K562 (cell line): Measurements from ENCODE around the gene PRKCE. TPM values are rescaled to one million over a fixed set of nuclear protein-coding genes. Genes with fewer than 3 reads are reported as not detected.

Source experiments
- ELK1 ChIP-seq: sonication (generic); formaldehyde crosslinking; IDR thresholded peaks from 2 replicates; pipeline ENCODE4 v1.8.1; 2022; ENCODE audit warnings: missing genetic modification reagents
- ZC3H11A ChIP-seq: IDR thresholded peaks from 2 replicates; pipeline ENCODE4 v1.6.1; 2012; ENCODE audit warnings: low read depth, low read length, improper control_type of control experiment
- ZNF318 ChIP-seq, 2 experiments: fragments of 450-650 bp; IDR thresholded peaks; 2 replicates each; pipeline ENCODE4 v1.6.1; 2016; ENCODE audit warnings: mild to moderate bottlenecking in 2 of 2, borderline replicate concordance in 1 of 2, low read depth in 1 of 2, moderate library complexity in 1 of 2
- polyA plus RNA-seq, 8 experiments: library from polyadenylated mRNA; depleted of rRNA in 4 of 8; stranded (reverse) in 5 of 8; unstranded in 3 of 8; fragments of >200 nt; fragmentation: Nextera tagmentation in 2 of 8; fragmentation: Illumina TruSeq in 1 of 8; extraction: Ambion mirVana in 2 of 8; extraction: Trizol in 1 of 8; gene quantifications; 2 replicates each; pipeline versions ENCODE4 v1.2.1 to v1.2.3, GENCODE V29; 2011 to 2014; ENCODE audit warnings: inconsistent platforms in 1 of 8, missing spikeins in 1 of 8
- total RNA-seq, 7 experiments: library from RNA; depleted of rRNA in 6 of 7; stranded (reverse); fragments of >200 nt in 6 of 7; fragmentation: Illumina TruSeq in 2 of 7; extraction: Trizol in 2 of 7; gene quantifications; 2 replicates each; pipeline versions ENCODE4 v1.2.1 to v1.2.3, GENCODE V29; 2011 to 2021; ENCODE audit warnings: low replicate concordance in 1 of 7

PRKCE gene
- total and polyA plus RNA-seq, 9 of the 15 experiments (the other 6 are each of a cell fraction or from before 2014, with no cell fraction given), result 0.06 to 1.0 (median 0.22) TPM; not detected in 1

- TF ChIP-seq ZNF318 (IDR thresholded peaks at IDR 0.05; ENCODE audit: borderline replicate concordance in 1 of 2, low read depth in 1 of 2), result no peak
- no peak for TF ChIP-seq ELK1
- TF ChIP-seq ZC3H11A, result no peak
Observed at GRCh38 chr2:46014911-46015654, 363.6 kb downstream of the PRKCE start (continued).
